Eye (tissue), 1 donor: ENCODE data around the gene SCO1.
A peak's percentile ranks its signal among the peaks of the same experiment; 100 is the strongest.

Experiments
- DNase-seq: peaks from one replicate; pipeline ENCODE4 v3.0.0-alpha.2; 2015

SCO1 gene

GRCh38 chr17:10652984-10653659 is 44.2 kb downstream of the SCO1 start:
- no peak for DNase-seq

GRCh38 chr17:10651927-10652326 is 45.4 kb downstream of the SCO1 start:
- no peak for DNase-seq

GRCh38 chr17:10649602-10650001 is 47.7 kb downstream of the SCO1 start:
- no peak for DNase-seq

GRCh38 chr17:10648956-10649355 is 48.4 kb downstream of the SCO1 start:
- DNase-seq: no peak

- no peak for DNase-seq
Observed at GRCh38 chr17:10648381-10648780, 49.0 kb downstream of the SCO1 start.

- peak; percentile 89 for DNase-seq
Observed at GRCh38 chr17:10646392-10646990, 50.8 kb downstream of the SCO1 start.

- DNase-seq: no peak
Observed at GRCh38 chr17:10640475-10640874, 56.9 kb downstream of the SCO1 start.

- DNase-seq: no peak
Observed at GRCh38 chr17:10638151-10638550, 59.2 kb downstream of the SCO1 start.

GRCh38 chr17:10635290-10635689 is 62.0 kb downstream of the SCO1 start:
- DNase-seq: no peak

GRCh38 chr17:10633738-10634379 is 63.5 kb downstream of the SCO1 start:
- no peak for DNase-seq

- no peak for DNase-seq
Observed at GRCh38 chr17:10631701-10632100, 65.6 kb downstream of the SCO1 start.

GRCh38 chr17:10631048-10631700 is 66.2 kb downstream of the SCO1 start:
- peak; percentile 59 for DNase-seq

- DNase-seq: no peak
Observed at GRCh38 chr17:10629706-10630105, 67.6 kb downstream of the SCO1 start.

GRCh38 chr17:10628756-10629155 is 68.6 kb downstream of the SCO1 start:
- no peak for DNase-seq

- DNase-seq: no peak
Observed at GRCh38 chr17:10626390-10626789, 70.9 kb downstream of the SCO1 start.

GRCh38 chr17:10624969-10625368 is 72.4 kb downstream of the SCO1 start:
- peak; percentile 44 for DNase-seq

- DNase-seq: no peak
Observed at GRCh38 chr17:10623737-10624338, 73.5 kb downstream of the SCO1 start.

GRCh38 chr17:10622617-10623485 is 74.5 kb downstream of the SCO1 start:
- no peak for DNase-seq
